HG02884 (cell line): Measurements from ENCODE around the gene TRIM26.
"Not testable (repeated sequence)": the region's sequence is repeated elsewhere in the genome, so short reads cannot be mapped to it uniquely, and the experiment has no call there.

ENCODE experiments used
- ATAC-seq: cut with Tn5 transposase; IDR thresholded peaks from one replicate; pipeline ENCODE4 v1.9.1; 2021; ENCODE audit warnings: mild to moderate bottlenecking, moderate library complexity; ENCODE audit not compliant: unreplicated experiment

TRIM26 gene

DNA sequence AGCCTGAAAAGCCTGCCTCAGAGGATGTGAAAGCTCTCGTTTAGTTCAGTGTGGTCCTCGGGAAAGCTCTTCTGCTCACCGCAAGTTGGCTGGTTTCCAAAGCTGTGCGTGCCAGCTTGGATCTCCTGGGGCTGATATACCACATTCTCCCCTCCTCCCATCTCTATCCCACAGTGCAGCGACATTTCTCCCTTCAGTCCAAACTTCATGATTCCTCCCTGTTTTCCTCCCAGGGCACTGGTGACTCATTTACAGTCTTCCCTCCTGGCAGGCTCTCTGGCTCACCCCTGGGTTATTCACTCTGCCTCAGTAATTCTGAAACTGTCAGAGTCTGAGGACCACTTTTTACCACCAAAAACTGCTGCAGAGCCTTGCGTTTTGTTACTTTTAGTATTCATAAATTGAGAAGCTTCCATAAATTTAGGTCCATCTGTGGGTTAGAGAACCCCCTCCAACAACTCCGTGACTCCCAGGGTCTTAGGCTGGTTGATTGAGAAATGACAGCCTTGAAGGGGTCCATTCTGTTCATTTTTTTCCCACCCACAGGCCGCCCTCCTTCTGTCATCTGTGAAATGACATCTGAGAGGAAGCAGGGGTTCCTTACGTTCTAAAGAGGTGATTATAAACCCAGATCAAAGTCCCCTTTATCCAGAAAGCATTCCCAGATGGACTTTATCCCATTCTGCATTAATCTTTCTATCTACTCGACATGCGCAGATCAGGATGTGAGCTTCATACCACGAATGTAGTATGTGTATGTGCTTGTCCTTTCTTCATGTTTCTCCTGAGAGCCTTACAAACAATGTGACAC is 58.3 kb downstream of the TRIM26 start:
- no peak for ATAC-seq

DNA sequence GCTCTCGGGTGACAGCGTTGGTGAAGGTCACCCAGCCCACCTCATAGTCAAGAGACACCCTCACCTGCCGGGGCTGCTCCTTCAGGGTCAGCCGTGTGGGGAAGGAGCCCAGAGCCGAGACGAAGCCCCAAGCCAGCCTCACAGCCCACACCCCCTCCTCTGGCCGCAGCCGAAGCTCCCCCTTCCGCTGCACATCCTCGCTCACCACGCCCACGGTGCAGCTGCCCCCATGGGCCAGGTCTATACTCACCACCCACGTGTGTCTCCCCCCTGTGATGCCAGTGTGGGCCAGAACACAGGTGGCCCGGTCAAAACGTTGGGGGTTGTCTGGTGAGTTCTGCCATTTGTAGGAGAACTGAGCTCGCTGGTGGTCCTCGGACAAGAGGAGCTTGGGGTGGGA is 59.1 kb downstream of the TRIM26 start:
- no peak for ATAC-seq

DNA sequence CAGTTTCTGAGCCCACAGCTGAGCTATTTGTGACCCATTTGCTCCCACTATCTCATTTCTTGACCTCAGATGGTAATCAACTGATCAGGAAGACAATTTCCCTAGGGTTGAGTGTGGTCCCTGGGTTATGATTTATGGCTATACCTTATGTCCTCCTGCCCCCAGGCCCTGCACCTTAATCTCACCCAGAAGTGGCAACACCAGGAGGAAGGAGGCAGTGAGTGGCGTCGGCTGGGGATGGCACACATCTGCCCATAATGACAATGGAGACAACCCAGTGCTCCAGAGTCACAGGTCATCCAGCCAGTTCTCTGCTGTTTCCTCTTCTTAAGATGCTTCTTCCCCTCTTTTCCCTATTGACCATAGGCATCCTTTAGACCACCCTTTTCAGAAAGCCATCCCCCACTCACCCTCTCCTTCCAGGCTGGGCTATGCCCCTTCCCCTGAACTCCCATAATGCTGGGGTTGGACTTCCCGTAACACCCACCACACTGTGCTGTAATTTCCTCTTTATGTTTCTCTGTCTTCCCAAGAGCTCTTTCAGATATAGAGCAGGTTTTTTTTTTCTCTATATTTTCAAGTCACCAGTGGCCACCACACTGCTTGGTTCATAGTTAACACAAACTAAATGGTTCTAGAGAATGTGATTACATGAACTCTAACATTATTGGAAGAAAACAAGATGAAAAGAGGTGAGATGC is 60.1 kb downstream of the TRIM26 start:
- ATAC-seq, result no peak

DNA sequence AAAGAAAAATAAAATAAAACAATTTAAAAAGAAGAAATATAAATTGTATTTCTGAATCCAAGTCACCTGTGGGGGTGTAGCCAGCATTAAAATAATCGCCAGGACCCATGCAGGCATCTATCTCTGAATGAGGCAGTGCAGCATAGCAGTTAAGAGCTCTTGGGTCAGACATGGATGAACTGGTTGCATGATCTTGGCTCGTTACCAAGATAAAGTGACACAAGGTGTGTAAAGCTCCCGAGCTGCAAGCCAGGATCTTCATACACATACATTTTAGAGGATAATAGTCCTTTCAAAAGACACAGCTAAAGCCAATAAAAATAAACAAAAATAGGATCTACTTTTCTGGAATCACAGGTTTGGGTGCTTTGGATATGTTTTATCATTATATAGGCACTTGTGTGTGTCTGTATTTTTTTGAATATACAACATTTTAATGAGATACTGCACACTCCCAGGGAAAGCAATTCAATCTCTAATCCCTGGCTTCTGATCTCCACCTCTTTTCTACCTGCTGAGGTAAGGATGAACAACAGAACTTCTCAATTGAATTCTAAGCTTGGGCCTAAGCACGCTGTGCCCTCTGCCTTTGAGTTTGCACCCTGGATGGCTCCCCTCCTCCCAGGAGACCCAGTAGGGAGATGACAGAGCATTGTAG is 61.1 kb downstream of the TRIM26 start:
- no peak for ATAC-seq

DNA sequence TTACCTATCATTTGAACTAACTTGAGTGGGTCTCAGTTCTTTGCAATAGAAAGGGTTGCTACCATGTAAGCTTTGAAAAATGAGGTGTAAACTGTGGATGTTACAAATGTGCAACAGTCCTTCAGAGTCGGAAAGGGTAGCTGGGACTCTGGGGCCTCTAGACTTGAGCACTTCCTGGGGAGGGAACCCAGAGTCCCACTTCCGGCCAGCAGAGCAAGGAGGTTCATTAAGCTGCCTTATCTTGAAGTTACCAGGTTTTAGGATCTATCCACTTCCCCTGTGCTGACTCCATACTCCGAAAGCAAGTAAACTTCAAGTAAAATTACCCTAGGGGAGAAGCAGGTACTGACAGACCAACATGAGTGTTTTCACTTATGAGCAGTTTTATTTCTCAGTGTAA is 61.6 kb downstream of the TRIM26 start:
- no peak for ATAC-seq

DNA sequence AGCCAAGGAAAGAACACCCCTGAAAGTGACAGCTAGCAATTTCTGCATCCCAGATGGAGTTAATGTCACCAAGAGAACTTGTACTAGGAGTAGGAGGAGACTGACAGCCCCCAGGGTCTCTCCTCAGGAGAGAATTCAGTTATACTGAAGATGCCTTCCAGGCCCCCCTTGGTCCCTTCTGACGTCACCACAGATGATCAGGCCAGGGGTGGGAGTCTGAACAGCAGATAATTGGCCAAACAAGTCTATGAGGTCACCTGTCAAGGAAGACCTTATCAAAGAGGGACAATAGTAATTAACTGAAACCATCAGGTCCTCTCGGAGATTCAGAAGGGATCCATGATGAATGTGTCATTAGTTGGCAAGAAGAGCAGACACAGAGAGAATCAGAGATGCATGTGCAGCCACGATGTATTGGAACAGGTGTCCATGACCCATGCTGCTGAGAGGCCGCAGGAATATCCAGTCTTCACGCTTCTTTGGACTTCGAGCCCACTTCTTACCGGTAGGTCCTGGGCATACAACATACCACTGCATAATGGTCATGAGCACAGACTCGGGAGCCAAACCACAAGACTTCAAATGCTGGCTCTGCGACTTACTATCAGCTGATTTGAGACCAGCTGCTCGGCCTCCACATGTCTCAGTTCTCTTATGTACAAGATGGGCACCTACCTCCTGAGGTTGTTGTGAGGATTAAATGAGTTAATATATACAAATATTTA is 62.4 kb downstream of the TRIM26 start:
- no peak for ATAC-seq

DNA sequence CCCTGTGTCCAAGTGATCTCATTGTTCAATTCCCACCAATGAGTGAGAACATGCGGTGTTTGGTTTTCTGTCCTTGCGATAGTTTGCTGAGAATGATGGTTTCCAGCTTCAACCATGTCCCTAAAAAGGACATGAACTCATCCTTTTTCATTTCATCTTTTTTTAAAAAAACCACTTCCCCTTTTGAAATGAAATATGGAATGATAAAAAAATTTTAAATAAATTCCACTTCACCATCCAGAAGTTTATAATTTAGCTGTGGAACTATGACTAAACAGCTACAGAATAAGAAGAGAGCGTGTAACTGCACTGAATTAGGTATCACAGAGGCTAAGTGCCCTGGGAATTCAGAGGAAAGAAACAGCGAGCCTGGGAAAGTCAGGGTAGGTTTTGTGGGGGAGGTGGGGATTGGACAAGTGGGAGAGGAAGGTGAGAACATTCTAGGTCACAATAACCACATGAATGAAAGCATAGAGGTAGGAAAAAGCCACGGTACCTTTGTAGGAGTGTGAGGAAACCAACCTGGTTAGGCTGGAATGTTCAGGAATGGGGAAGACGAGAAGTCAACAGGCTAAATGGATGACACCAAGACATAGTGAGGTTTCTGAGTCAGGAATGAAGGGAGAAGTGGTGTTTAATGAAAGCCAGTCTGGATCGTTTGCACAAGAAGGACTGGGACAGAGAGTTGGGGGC is 63.2 kb downstream of the TRIM26 start:
- no peak for ATAC-seq

DNA sequence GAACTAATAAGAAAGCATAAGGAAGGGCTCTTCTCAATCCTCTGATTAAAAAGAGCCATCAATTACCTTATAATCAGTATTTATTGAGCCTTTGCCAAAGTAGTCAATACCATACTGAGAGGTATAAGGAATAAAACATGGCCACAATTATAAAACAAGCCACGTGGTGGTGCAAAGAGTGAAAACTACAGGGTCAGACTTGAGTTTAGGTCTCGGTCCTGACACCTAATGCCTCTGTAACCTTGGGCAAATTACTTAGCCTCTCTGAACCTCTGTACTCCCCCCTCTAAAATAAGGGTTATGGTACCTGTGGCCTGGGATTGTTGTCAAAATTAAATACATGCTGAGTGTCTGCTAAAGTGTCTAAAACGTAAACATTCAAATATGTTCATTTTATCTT is 64.0 kb downstream of the TRIM26 start:
- ATAC-seq, result no peak

GRCh38 chr6:30147096-30147495 is 66.1 kb downstream of the TRIM26 start:
- ATAC-seq, result no peak

GRCh38 chr6:30145818-30146217 is 67.4 kb downstream of the TRIM26 start:
- no peak for ATAC-seq

DNA sequence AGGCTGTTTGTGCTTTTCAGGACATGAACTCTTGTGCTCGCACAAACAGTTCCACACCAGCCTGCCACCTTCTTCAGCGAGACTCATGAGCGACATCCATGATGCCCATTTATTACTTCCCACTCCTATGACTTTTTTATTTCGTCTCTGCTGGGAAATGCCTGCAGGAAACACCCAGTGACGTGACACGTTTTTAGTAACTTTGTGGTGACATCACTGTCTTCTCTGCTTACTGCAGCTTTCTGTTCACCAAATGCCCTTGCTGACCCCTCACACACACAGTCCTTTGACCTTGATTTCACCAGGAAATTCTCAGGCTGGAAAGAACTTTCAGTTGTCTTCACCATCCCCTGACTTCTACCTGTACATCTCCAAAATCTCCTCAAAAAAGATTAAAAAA is 68.4 kb downstream of the TRIM26 start:
- no peak for ATAC-seq

- no peak for ATAC-seq
Measured at GRCh38 chr6:30143780-30144179, 69.4 kb downstream of the TRIM26 start.

DNA sequence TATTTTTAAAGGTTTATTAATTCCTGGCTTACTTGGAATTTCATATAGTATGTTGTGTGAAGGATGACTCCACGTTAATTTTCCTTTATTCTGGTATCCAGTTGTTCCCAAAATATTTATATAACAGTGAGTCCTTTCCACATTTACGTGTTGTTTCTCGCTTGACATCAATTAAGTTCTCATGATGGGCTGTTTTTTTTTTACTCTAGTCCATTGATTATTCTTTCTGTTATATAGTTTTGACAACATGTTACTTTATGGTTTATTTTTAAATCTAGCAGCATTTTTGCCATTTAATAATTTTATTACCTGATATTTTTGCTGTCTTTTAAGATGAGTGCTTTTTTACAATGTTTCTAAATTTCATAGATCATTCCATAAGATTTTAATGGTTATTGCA is 70.5 kb downstream of the TRIM26 start:
- no peak for ATAC-seq

- not testable (repeated sequence) for ATAC-seq
Measured at GRCh38 chr6:30140240-30140639, 73.0 kb downstream of the TRIM26 start.

DNA sequence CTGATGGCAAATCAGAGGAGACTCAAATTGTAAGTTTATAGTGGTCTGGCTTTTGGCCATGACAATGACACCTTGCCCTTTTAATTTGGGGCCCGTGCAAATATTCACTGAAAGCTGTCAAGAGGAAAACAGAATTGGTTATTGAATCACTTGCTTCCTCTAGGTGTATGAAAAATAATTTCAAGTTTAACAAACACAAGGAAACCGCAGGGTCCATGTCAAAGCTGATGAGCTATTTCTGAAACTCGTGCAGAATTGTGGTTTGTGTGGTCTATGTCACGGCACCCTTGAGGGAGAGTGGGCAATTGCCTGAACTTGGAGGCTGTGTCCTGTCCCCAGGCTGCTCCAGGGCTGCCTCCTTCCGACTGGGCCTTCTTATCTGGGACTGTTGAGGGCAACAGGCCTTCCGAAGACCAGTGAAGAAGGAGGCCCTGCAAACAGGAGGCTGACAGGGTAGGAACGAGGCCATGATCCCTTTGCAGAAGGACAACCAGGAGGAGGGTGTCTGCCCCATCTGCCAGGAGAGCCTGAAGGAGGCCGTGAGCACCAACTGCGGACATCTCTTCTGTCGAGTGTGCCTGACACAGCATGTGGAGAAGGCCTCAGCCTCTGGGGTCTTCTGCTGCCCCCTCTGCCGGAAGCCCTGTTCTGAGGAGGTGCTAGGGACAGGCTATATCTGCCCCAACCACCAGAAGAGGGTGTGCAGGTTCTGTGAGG is 76.5 kb downstream of the TRIM26 start:
- no peak for ATAC-seq

DNA sequence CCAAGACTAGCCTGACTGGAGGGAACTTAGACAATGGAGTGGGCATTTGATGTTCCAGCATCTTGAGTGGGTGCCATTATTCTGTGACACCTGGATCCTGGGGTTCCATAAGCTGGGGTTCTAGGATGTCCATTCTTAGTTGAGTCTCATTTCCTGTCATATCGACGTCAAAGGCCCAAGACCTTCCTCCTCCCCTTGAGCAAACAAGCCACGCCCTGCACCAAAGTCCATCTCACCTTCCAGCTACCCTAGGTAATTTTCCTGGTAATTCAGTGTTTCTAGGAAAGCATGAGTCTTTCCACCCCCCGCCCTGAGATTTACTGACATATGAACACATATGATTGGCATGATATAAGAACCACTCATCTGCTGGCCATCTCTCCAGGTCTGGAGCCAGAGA is 77.4 kb downstream of the TRIM26 start, which contains the start of gene TRIM40:
Gene TRIM40, plus strand, starts transcription at position 384 of the 400 bp plus-strand sequence. CDS start 897 bp downstream, outside the sequence.
- ATAC-seq, result no peak

DNA sequence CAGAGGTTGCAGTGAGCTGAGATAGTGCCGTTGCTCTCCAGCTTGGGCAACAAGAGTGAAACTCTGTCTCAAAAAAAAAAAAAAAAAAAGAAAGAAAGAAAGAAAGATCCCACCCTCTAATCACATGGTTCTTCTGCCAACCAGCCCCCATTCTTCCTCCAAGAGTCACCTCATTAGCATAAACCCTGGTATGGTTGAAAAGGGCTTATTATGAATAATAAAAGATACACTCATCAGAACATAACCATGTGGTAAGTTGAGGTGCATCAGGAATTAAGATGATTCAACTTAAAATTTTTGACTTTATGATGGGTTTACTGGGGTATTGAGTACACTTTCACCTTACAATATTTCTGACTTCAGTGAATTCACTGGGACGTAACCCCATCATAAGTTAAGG is 78.1 kb downstream of the TRIM26 start:
- ATAC-seq, result no peak
